ENCODE measurements around the gene GLCCI1.

GRCh38 chr7:7923818-7924217 lies 44.8 kb upstream of the GLCCI1 start:
- TF ChIP-seq CTCF (IDR thresholded peaks at IDR 0.05): no peak
- TF ChIP-seq EP300 (IDR thresholded peaks at IDR 0.05; ENCODE audit: low read depth): no peak
- TF ChIP-seq POLR2AphosphoS5 (IDR thresholded peaks at IDR 0.05): no peak

All from transverse colon (tissue), 4 donors.